ENCODE results near the gene VAMP4.

The VAMP4 gene

DNA sequence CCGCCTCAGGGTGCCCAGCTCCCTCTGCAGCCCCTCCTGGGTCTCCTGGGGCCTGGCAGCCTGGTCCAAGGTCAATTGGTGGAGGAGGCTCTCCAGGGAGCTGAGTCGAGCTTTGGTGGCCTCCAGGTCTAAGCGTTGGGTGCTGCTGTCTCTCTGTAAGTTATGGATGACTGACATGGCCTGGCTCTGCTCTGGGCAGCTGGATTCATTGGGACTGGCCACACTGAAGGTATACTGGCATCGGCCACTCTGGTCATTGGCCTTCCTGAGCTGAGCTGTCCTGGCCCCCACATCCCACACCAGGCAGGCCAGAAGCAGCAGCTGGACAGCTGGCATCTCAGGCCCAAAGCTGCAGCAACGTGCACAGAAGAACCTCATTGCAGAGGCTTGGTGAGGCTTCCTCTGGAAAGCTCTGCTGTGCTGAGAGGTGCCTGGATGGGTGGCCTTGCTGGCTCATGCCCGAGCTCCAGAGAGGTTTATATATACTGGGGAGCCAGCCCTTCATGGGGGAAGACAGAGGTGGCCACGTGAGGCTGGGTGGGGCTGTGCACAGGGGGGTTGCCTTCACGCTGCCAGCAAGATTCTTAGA is 89.5 kb downstream of the VAMP4 start, which contains the start of gene MYOC:
MYOC (minus strand) TSS at position 455 of the 589 bp plus-strand sequence; CDS start at position 378, 77 bp downstream.
- TF ChIP-seq CTCF (conservative IDR thresholded peaks at IDR 0.05; ENCODE audit: low read length), result no peak

More for the DNA sequence above, 89.5 kb downstream of the VAMP4 start, which contains the start of gene MYOC:
- DNase-seq (ENCODE audit: low read depth), result no peak
- H3K4me3 ChIP-seq (ENCODE audit: low read length), result no peak within 1 kb of the TSS
